ENCODE results near the gene SH3BP5L. TPM values are rescaled to one million over a fixed set of nuclear protein-coding genes. Genes with fewer than 3 reads are reported as not detected.

The SH3BP5L gene
- total RNA-seq, 6 experiments from 2014 or later: 9.8 to 13.1 (median 12.4) TPM

DNA sequence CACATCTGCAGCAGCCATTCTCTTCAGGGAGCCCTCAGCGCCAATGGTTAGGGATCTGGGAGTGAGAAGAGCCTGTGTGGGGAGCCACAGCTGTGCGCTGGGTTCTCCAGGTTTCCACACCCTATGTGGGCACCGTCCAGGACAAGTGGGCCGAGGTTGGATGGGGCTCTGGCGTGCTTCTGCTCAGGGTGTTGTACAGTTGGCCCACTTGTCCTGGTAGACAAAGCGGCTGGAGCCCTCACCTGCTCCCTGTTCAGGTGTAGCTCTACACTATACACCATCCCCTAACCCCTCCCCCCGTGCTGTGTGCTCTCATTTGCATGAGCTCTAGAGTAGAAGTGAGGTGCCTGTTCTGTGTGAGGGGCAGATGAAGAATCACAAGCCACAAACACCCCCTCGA lies 12.2 kb downstream of the SH3BP5L start:
- TF ChIP-seq, protein P1, sequence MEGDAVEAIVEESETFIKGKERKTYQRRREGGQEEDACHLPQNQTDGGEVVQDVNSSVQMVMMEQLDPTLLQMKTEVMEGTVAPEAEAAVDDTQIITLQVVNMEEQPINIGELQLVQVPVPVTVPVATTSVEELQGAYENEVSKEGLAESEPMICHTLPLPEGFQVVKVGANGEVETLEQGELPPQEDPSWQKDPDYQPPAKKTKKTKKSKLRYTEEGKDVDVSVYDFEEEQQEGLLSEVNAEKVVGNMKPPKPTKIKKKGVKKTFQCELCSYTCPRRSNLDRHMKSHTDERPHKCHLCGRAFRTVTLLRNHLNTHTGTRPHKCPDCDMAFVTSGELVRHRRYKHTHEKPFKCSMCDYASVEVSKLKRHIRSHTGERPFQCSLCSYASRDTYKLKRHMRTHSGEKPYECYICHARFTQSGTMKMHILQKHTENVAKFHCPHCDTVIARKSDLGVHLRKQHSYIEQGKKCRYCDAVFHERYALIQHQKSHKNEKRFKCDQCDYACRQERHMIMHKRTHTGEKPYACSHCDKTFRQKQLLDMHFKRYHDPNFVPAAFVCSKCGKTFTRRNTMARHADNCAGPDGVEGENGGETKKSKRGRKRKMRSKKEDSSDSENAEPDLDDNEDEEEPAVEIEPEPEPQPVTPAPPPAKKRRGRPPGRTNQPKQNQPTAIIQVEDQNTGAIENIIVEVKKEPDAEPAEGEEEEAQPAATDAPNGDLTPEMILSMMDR (IDR thresholded peaks at IDR 0.05): no peak
- no peak for TF ChIP-seq POLR2A (IDR thresholded peaks at IDR 0.05)
- intact Hi-C loops (cut with DNase I): no loop called here
- DNase-seq (no peak), ATAC-seq (no peak)
- WGBS (ENCODE audit: insufficient coverage, low coverage, low lambda C conversion rate, missing lambda C conversion rate): 81% methylated on average over 2 of the region's 8 CpGs
- Histone ChIP-seq H3K9me3 (no peaks in the 10 kb centered on the region), H3K4me3 (no peak overlapping the region), H3K36me3 (peaks cover 0 to 36% (median 17%) of the 10 kb centered on the region in 4 donors), H3K27me3 (no peaks in the 10 kb centered on the region), H3K4me1 (peaks cover 0 to 14% (median 0%) of the 10 kb centered on the region in 4 donors), H3K27ac (no peak overlapping the region)

- intact Hi-C loops (cut with DNase I): no loop called here
- Histone ChIP-seq H3K27ac (no peak overlapping the region), H3K27me3 (no peaks in the 10 kb centered on the region), H3K36me3 (peaks cover 0 to 36% (median 17%) of the 10 kb centered on the region in 4 donors), H3K4me3 (no peak overlapping the region), H3K4me1 (peaks cover 0 to 14% (median 0%) of the 10 kb centered on the region in 4 donors), H3K9me3 (no peaks in the 10 kb centered on the region)
- ATAC-seq: no peak
- 95% methylated on average over 12 of the region's 23 CpGs for WGBS (ENCODE audit: insufficient coverage, low coverage, low lambda C conversion rate, missing lambda C conversion rate)
- no peak for DNase-seq
- TF ChIP-seq, protein P1 (IDR thresholded peaks at IDR 0.05): no peak
- no peak for TF ChIP-seq POLR2A (IDR thresholded peaks at IDR 0.05)
Observed at GRCh38 chr1:248812736-248813425, 12.8 kb downstream of the SH3BP5L start.

GRCh38 chr1:248811514-248812490 lies 13.9 kb downstream of the SH3BP5L start:
- Histone ChIP-seq H3K4me1 (peaks cover 0 to 14% (median 0%) of the 10 kb centered on the region in 4 donors), H3K9me3 (no peaks in the 10 kb centered on the region), H3K36me3 (peaks cover 0 to 36% (median 17%) of the 10 kb centered on the region in 4 donors), H3K27ac (no peak overlapping the region), H3K4me3 (no peak overlapping the region), H3K27me3 (no peaks in the 10 kb centered on the region)
- TF ChIP-seq POLR2A (IDR thresholded peaks at IDR 0.05): no peak
- TF ChIP-seq, protein P1 (IDR thresholded peaks at IDR 0.05): peak in 3 of 4 donors; percentile 7 to 29 (median 13)
- ATAC-seq: peak; percentile 49 to 71 (median 58)
- DNase-seq: peak in 1 of 3 donors; percentile 54
- intact Hi-C loops (cut with DNase I): no loop called here
- WGBS (ENCODE audit: insufficient coverage, low coverage, low lambda C conversion rate, missing lambda C conversion rate): 53% methylated on average over 11 of the region's 57 CpGs

- peaks cover 0 to 28% (median 12%) of the 10 kb centered on the region in 4 donors for H3K36me3 ChIP-seq
- intact Hi-C loops (cut with DNase I): no loop called here
- WGBS (ENCODE audit: insufficient coverage, low coverage, low lambda C conversion rate, missing lambda C conversion rate): 41% methylated on average over 5 of the region's 12 CpGs
- ATAC-seq (peak in 2 of 4 donors; percentile 6 to 8), DNase-seq (no peak)
- TF ChIP-seq, protein P1 (IDR thresholded peaks at IDR 0.05): no peak
- no peak for TF ChIP-seq POLR2A (IDR thresholded peaks at IDR 0.05)
- no peaks in the 10 kb centered on the region for H3K9me3 ChIP-seq
- H3K4me3 ChIP-seq: no peak overlapping the region
- H3K27ac ChIP-seq: no peak overlapping the region
- H3K4me1 ChIP-seq: peaks cover 0 to 18% (median 0%) of the 10 kb centered on the region in 4 donors
- H3K27me3 ChIP-seq: no peaks in the 10 kb centered on the region
Observed at GRCh38 chr1:248810727-248811513, 14.8 kb downstream of the SH3BP5L start.
